H54 (cell line): Measurements from ENCODE around the gene ZNF189.

Experiments
- DNase-seq: peaks from one replicate; pipeline ENCODE4 v3.0.0; 2011; ENCODE audit warnings: low spot score, mixed read lengths; ENCODE audit not compliant: insufficient read length
- FAIRE-seq: peaks from 3 replicates; lab custom pipeline; 2011; peaks lifted over from hg19 to GRCh38; lab: Jason Lieb, UNC
- POLR2A ChIP-seq: IDR thresholded peaks from 2 replicates; pipeline ENCODE4 v1.6.1; 2011; ENCODE audit warnings: low read depth, mild to moderate bottlenecking, low read length

The ZNF189 gene

DNA sequence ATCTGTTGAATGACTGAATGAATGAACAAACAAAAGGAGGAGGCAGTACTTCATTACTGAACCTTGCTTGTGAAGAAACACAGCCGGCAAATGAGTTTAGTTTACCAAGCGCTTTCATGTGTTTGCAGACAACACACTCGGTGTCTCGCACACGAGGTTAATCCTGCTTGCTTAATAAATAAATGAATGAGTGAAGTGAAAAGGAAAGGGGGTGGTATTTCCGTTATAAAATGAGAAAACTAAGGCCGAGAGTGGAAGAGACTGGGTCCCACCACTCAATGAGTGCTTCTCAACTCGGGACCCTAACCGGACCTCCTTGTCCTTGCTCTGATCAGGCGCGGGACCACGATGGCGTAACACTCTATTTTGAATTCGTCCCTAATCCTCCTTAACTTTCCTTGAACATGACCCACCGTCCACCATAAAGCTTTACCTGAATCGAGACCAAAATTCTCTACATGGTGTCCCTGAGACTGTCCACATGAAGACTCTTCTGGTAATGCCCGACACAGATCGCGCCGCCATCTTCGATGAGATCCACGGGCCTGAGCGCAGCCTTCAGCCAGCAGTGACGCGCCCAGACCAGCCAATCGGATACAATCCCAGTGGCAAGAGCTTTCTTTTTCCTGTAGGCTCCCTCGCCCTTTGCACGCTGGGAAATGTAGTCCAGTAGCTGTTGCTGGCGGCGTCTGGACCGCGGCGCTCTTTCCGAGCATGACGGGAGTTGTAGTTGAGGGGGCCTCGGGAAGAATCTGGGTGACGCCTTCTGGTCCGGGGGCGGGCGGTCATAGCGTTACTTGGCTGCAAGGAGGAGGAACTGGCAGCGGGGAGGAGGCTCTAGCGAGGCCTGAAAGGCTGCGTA is at the start of gene ZNF189, which contains the start of gene MRPL50:
Gene ZNF189 (plus strand): TSS at position 784 of the 862 bp plus-strand sequence. CDS start 306 bp downstream, outside the sequence.
Gene MRPL50 (minus strand): TSS at position 551 of the 862 bp plus-strand sequence. CDS start 26 bp downstream, at position 525.
- FAIRE-seq (peak; percentile 99), DNase-seq (peak; percentile 96)
- peak; percentile 81 for TF ChIP-seq POLR2A

- TF ChIP-seq POLR2A = no peak
- FAIRE-seq = no peak
- no peak for DNase-seq
These were observed 48.4 kb upstream of the ZNF189 start for GRCh38 chr9:101350285-101350684.

- no peak for FAIRE-seq
- TF ChIP-seq POLR2A = no peak
- no peak for DNase-seq
These were observed 45.7 kb upstream of the ZNF189 start for GRCh38 chr9:101352892-101353463.

GRCh38 chr9:101353683-101354082 is 45.0 kb upstream of the ZNF189 start:
- DNase-seq (no peak), FAIRE-seq (no peak)
- no peak for TF ChIP-seq POLR2A

DNA sequence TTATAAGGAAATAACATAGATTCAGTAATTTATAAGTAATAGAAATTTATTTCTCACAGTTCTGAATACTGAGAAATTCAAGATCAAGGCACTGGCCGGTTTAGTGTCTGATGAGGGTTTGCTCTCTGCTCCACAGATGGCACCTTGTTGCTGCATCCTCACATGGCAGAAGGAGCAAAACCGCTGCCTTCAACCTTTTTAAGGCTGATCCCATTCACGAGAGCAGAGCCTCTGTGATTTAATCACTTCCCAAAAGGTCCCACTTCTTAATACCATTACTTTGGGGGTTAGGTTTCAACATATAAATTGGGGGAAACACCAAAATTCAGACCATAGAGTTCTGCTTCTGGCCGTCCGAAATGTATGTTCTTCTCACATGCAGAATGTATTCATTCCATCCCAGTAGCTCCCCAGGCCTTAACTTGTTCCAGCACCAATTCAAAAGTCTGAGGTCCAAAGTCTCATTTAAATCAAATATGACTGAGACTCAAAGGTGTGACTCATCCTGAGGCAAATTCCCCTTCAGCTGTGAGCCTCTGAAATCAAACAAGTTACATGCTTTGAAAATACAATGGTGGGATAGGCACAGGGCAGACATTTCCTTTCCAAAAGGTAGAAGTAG is 44.4 kb upstream of the ZNF189 start:
- TF ChIP-seq POLR2A = no peak
- DNase-seq (no peak), FAIRE-seq (no peak)

GRCh38 chr9:101354765-101355708 is 43.6 kb upstream of the ZNF189 start:
- DNase-seq = no peak
- no peak for FAIRE-seq
- TF ChIP-seq POLR2A = no peak

GRCh38 chr9:101356619-101357018 is 42.0 kb upstream of the ZNF189 start:
- no peak for DNase-seq
- FAIRE-seq = no peak
- TF ChIP-seq POLR2A = no peak

DNA sequence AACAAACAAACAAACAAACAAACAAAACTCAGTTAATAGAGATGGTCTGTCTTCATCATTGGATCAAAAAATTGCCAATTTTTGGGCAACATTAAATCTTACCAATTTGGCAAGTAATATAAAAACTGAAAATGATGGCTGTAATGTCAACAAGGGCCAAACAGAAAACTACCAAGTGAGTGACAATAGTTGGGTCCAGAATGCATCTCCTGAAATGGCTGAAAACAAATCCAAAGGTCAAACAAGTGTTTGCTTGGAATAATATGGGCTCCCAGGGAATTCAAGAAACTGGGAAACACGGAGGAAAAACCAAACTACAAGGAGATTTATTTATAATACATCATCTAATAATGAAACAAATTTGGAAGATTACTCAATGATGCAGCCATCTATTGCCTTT is 39.0 kb upstream of the ZNF189 start:
- no peak for FAIRE-seq
- no peak for TF ChIP-seq POLR2A

GRCh38 chr9:101360647-101361046 is 38.0 kb upstream of the ZNF189 start:
- FAIRE-seq = no peak
- TF ChIP-seq POLR2A = no peak
- DNase-seq = no peak

More for the DNA sequence above, 39.0 kb upstream of the ZNF189 start:
- DNase-seq = no peak

GRCh38 chr9:101362450-101362849 is 36.2 kb upstream of the ZNF189 start:
- TF ChIP-seq POLR2A = no peak
- FAIRE-seq (peak; percentile 33), DNase-seq (no peak)

DNA sequence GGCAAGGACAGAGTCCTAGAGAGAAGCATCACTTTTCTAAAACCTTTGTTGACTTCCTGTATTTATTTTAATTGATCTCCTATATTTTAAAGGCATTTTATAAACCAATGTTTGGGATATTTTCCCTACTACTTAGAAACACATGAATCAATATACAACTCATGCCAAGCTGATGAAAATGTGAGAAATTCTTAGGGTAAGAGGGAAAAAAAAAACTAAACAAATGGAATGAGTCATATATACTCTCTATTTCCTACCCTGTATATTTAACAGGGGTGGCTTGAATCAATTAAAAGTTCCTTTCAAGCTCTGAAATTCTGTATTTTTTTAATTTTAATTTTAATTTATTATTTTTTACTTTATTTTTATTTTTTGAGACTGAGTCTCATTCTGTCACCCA is 33.5 kb upstream of the ZNF189 start:
- TF ChIP-seq POLR2A = no peak
- DNase-seq (no peak), FAIRE-seq (peak; percentile 78)

DNA sequence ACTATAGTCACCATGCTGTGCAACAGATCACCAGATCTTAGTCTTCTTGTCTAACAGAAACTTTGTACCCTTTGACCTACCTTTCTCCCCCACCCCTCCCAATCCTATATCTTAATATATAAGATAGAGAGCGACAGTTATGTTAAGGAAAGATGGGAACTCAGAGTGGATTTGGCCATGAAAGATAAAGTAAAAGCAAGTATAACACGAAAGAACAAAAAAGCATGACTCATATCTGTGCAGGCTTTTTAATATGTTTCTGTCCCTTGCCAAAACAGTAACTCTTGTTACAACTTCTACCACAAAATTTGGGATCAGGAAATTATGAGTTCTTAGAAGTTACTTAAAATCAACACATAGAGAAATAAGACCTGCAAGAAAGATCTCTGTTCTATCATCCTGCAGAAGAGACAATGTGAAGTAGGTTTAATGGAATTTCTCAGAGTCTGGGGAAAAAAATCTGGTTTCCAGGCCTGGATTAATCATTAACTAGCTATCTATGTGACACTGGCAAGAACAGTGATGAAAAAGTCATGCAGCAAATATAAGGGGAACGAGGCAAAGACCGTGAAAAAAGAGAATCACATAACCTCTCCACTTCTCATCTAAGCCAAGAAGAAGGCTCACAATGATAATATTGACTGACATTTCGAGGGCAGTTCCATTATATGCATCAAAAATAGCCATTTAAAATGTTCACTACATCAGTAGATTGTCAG is 32.5 kb upstream of the ZNF189 start:
- FAIRE-seq = peak; percentile 65
- TF ChIP-seq POLR2A = no peak
- DNase-seq = no peak
